Measurements from ENCODE around the gene IGF1R.

IGF1R gene

GRCh38 chr15:98889930-98890695, 241.8 kb downstream of the IGF1R start:
- no peak for DNase-seq (ENCODE audit: low read depth)

GRCh38 chr15:98891301-98891700, 243.0 kb downstream of the IGF1R start:
- DNase-seq (ENCODE audit: low read depth), result no peak

DNA sequence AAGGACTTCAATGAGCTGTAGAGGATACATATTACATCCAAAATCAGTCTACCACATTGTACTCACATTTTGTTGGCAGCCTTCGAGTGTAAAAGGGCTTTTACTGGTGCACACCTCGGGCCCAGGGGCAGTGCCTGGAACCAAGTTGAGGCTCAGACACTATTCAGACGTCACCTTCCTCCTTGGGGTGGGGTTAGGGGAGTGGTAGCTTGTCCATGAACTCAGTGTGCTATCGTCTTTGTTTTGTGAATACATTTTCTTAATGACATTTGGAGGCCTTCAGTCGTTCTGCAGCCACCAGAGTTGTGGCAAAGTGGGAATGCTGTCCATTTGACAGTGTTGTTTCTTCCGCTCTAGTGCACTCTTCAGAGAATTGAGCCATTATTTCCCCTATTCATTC, 245.1 kb downstream of the IGF1R start:
- DNase-seq (ENCODE audit: low read depth), result no peak

- DNase-seq (ENCODE audit: low read depth), result no peak
These were observed 246.0 kb downstream of the IGF1R start for GRCh38 chr15:98894312-98894711.

GRCh38 chr15:98896002-98896721, 247.8 kb downstream of the IGF1R start:
- no peak for DNase-seq (ENCODE audit: low read depth)

DNA sequence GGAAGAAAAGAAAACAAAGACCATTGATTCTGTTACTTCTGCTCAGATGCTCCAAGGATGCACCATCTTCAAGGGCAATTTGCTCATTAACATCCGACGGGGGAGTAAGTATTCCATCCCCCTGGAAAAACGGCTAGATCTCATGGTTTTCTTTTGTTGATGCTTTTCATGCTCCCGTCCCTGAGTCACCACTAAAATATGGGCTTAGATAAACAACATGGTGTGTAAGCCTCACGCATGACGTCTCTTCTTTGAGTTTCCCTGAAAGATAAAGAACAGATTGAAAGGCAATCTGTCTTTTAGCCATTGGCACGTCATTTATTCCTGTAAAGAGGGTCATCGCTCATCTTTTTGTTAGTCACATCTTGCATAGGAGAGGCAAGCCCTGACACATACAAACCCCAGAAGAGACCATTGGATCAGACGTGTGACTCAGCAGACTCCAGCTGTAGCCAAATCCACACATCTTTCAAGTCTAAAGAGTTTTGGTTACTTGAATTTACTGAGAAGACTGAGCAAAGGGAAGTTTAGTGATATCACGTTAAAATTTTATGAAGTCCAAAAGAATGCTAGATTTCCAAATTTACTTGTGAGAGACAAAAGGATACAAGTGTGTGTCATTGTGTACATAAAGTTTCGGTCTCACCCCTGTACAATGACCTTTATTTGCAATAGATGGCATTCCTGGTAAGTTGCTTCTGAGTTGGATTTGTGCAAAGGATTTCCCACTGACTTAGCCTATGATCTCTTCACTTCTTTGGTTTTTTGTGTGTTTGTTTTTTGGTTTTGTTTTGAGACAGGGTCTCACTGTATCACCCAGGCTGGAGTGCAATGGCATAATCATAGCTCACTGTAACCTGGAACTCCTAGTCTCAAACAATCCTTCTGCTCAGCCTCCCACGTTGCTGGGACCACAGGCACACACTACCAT, 248.7 kb downstream of the IGF1R start:
- DNase-seq (ENCODE audit: low read depth), result no peak

DNA sequence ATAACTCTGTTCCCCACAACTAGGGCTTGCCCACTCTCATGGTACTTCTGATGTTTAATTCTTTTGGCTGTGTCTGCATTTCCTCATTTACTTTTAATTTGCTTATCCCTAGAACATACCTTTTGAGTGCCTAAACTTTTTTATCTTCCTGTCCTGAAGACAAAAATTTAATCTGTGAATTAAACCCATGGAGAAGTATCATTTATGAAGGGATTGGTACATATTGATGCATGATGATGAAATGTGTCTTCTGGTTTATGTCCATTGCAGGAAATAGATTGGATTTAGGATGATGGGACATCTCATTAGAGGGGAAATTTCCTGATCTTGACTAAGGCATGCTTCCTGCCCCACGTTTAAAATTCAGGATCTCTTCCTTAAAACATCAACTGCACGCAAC, 249.8 kb downstream of the IGF1R start:
- no peak for DNase-seq (ENCODE audit: low read depth)

GRCh38 chr15:98899272-98900021, 251.1 kb downstream of the IGF1R start:
- DNase-seq (ENCODE audit: low read depth), result no peak

- DNase-seq (ENCODE audit: low read depth), result no peak
These were observed 252.0 kb downstream of the IGF1R start for GRCh38 chr15:98900356-98900755.

- no peak for DNase-seq (ENCODE audit: low read depth)
These were observed 253.2 kb downstream of the IGF1R start for GRCh38 chr15:98901434-98902072.

- no peak for DNase-seq (ENCODE audit: low read depth)
These were observed 254.6 kb downstream of the IGF1R start for GRCh38 chr15:98902931-98903330.

- DNase-seq (ENCODE audit: low read depth), result no peak
These were observed 255.2 kb downstream of the IGF1R start for GRCh38 chr15:98903377-98904018.

DNA sequence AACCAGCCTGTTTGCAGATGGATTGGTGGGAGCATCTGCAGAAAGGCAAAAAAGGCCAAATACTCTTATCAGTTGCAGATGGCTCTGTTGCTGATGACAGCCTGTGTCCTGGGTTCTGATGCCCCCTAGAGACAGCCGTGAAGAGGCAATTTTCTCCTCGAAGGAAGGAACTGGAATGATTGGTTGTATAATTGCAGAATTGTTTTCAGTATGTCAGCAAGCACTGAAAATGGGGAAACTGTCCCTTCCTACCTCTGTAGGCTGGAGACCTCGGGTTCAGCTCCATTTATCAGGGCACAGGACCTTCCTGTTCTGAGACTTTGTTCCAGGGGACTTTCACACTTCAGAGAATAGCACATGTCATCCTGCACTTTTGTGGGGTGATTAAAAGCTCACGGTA, 256.2 kb downstream of the IGF1R start:
- DNase-seq (ENCODE audit: low read depth), result no peak

GRCh38 chr15:98905963-98906711, 257.8 kb downstream of the IGF1R start:
- no peak for DNase-seq (ENCODE audit: low read depth)

- no peak for DNase-seq (ENCODE audit: low read depth)
These were observed 258.4 kb downstream of the IGF1R start for GRCh38 chr15:98906712-98907083.

DNA sequence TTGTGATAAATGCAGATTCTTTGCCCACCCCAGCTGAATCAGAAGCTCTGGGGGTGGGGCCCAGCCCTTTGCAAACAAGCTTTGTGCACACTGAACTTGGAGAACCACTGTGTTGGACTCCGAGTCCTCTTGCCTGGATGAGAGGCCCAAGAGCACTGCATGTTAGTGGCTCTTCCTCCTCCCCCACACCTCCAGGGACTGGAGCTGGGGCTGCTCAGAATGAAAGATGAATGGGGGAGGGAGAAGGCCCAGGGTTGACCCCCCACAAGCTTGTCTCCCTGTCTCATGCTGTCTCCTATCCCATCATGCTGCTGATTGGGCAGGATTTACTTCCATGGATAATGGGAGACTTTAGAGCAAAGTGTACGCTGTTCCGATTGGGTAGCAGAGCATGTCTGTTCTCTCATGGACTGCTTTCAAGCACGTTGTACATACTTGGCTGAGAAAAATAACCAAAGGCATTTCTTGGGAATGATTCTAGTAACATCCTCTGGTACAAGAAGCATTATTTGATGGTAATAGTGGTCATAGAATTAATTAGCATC, 259.7 kb downstream of the IGF1R start:
- DNase-seq (ENCODE audit: low read depth), result no peak

GRCh38 chr15:98909968-98910885, 261.9 kb downstream of the IGF1R start:
- no peak for DNase-seq (ENCODE audit: low read depth)

- no peak for DNase-seq (ENCODE audit: low read depth)
These were observed 266.3 kb downstream of the IGF1R start for GRCh38 chr15:98914626-98915025.

DNA sequence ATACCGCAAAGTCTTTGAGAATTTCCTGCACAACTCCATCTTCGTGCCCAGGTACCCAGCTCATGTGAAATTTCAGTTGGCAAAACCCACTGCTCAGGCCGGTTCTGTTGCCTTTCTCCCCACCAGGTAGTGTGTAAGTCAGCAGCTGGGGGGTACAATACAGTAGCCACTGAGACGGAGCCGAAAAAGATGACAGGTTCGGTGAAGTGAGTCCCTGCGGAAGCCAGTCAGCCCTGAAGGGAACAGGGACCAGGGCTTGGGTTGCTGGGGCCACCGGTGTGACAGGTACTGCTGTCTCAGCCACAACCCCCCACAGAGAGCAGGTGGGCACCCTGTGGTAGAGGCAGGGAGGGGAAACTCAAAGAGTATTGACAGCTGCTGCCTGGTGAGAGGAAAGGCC, 268.5 kb downstream of the IGF1R start:
- no peak for DNase-seq (ENCODE audit: low read depth)

Measured in stimulated activated CD8-positive, alpha-beta memory T cell treated with anti-CD3 and anti-CD28 coated beads, Interleukin-12 subunit alpha, Interleukin-12 subunit beta, amount 100 ng/mL, for 1 hour (primary cell).